IMR-90 (cell line): ENCODE data around the gene UBE2S.

Experiments used
- BHLHE40 ChIP-seq: fragments of 150-350 bp; IDR thresholded peaks from 2 replicates; pipeline ENCODE4 v1.6.1; 2016; ENCODE audit warnings: mild to moderate bottlenecking, low read depth, low read length
- CHD1 ChIP-seq: IDR thresholded peaks from 2 replicates; pipeline ENCODE4 v1.6.1; 2012; ENCODE audit warnings: low read depth, low read length, improper control_type of control experiment
- FOS ChIP-seq: fragments of 150-350 bp; IDR thresholded peaks from 2 replicates; pipeline ENCODE4 v1.6.1; 2016; ENCODE audit warnings: low read depth, low read length
- MAFK ChIP-seq: IDR thresholded peaks from 2 replicates; pipeline ENCODE4 v1.6.1; 2012; ENCODE audit warnings: low read depth, low read length, improper control_type of control experiment
- MXI1 ChIP-seq: IDR thresholded peaks from 2 replicates; pipeline ENCODE4 v1.6.1; 2012; ENCODE audit warnings: low read depth, mild to moderate bottlenecking, low read length, moderate library complexity, borderline replicate concordance
- POLR2A ChIP-seq: IDR thresholded peaks from 2 replicates; pipeline ENCODE4 v1.6.1; 2012; ENCODE audit warnings: mild to moderate bottlenecking, low read depth, low read length
- RAD21 ChIP-seq: IDR thresholded peaks from 2 replicates; pipeline ENCODE4 v1.6.1; 2012; ENCODE audit warnings: low read length, improper control_type of control experiment
- RCOR1 ChIP-seq: IDR thresholded peaks from 2 replicates; pipeline ENCODE4 v1.6.1; 2012; ENCODE audit warnings: mild to moderate bottlenecking, low read length, improper control_type of control experiment; ENCODE audit not compliant: insufficient replicate concordance
- RFX5 ChIP-seq: IDR thresholded peaks from 2 replicates; pipeline ENCODE4 v1.8.0; 2012; ENCODE audit warnings: low read depth, mild to moderate bottlenecking, low read length, moderate library complexity
- SMC3 ChIP-seq: fragments of 150-350 bp; IDR thresholded peaks from 2 replicates; pipeline ENCODE4 v1.6.1; 2016; ENCODE audit warnings: low read depth, mild to moderate bottlenecking, antibody characterized with exemption, low read length, moderate library complexity
- TF ChIP-seq, protein P1 (sequence below): conservative IDR thresholded peaks from 2 replicates; pipeline ENCODE4 v1.5.1; 2012; ENCODE audit warnings: mild to moderate bottlenecking, low read depth, low read length, improper control_type of control experiment

- TF ChIP-seq POLR2A (no peak), MXI1 (no peak), RFX5 (no peak), MAFK (no peak), CHD1 (no peak), BHLHE40 (no peak), FOS (no peak), RAD21 (no peak), SMC3 (no peak), RCOR1 (no peak)
- TF ChIP-seq, protein P1, sequence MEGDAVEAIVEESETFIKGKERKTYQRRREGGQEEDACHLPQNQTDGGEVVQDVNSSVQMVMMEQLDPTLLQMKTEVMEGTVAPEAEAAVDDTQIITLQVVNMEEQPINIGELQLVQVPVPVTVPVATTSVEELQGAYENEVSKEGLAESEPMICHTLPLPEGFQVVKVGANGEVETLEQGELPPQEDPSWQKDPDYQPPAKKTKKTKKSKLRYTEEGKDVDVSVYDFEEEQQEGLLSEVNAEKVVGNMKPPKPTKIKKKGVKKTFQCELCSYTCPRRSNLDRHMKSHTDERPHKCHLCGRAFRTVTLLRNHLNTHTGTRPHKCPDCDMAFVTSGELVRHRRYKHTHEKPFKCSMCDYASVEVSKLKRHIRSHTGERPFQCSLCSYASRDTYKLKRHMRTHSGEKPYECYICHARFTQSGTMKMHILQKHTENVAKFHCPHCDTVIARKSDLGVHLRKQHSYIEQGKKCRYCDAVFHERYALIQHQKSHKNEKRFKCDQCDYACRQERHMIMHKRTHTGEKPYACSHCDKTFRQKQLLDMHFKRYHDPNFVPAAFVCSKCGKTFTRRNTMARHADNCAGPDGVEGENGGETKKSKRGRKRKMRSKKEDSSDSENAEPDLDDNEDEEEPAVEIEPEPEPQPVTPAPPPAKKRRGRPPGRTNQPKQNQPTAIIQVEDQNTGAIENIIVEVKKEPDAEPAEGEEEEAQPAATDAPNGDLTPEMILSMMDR, result no peak
Measured at GRCh38 chr19:55376241-55376933, 31.2 kb downstream of the UBE2S start, which contains the start of gene TMEM190.
